Kidney (tissue), 14 donors: Measurements from ENCODE around the gene PRXL2A. TPM values are rescaled to one million over a fixed set of nuclear protein-coding genes. Genes with fewer than 3 reads are reported as not detected.

Source experiments
- DNase-seq, 5 donors: peaks; one replicate each; pipeline ENCODE4 v3.0.0-alpha.2; 2013 to 2020
- FAIRE-seq: peaks from 2 replicates; lab custom pipeline; 2012; peaks lifted over from hg19 to GRCh38; lab: Jason Lieb, UNC
- H3K27ac ChIP-seq, 2 donors: one replicate each; pipeline ENCODE4 v1.7.0; 2013; ENCODE audit warnings: low read depth in 2 of 2, low read length in 2 of 2, inconsistent platforms in 1 of 2
- H3K27me3 ChIP-seq: one replicate; pipeline ENCODE4 v1.7.1; 2013; ENCODE audit warnings: low read length, inconsistent platforms; ENCODE audit not compliant: control insufficient read depth, insufficient read depth
- H3K36me3 ChIP-seq, 3 donors: one replicate each; pipeline versions ENCODE4 v1.7.0 to v1.7.1; 2013; ENCODE audit warnings: low read length in 3 of 3, control low read depth in 1 of 3, inconsistent platforms in 1 of 3; ENCODE audit not compliant: insufficient read depth in 3 of 3, control insufficient read depth in 2 of 3
- H3K4me1 ChIP-seq, 3 donors: one replicate each; pipeline versions ENCODE4 v1.7.0 to v1.7.1; 2013; ENCODE audit warnings: low read length in 3 of 3, inconsistent platforms in 1 of 3, low read depth in 1 of 3; ENCODE audit not compliant: control insufficient read depth in 2 of 3, insufficient read depth in 2 of 3
- H3K4me3 ChIP-seq, 3 donors: one replicate each; pipeline versions ENCODE4 v1.7.0 to v1.8.1; 2013; ENCODE audit warnings: low read length in 3 of 3, control low read depth in 1 of 3, inconsistent platforms in 1 of 3
- H3K9ac ChIP-seq, 3 donors: one replicate each; pipeline versions ENCODE4 v1.7.0 to v1.7.1; 2013; ENCODE audit warnings: low read length in 3 of 3, control low read depth in 1 of 3, inconsistent platforms in 1 of 3
- H3K9me3 ChIP-seq, 3 donors: one replicate each; pipeline versions ENCODE4 v1.7.0 to v1.7.1; 2013; ENCODE audit warnings: low read length in 3 of 3, control low read depth in 1 of 3, inconsistent platforms in 1 of 3; ENCODE audit not compliant: control insufficient read depth in 2 of 3, insufficient read depth in 1 of 3
- CTCF ChIP-seq: IDR thresholded peaks from 3 replicates; pipeline ENCODE4 v1.5.1; 2012; ENCODE audit warnings: mild to moderate bottlenecking, moderate library complexity, borderline replicate concordance; ENCODE audit not compliant: insufficient read depth; ENCODE audit errors: extremely low read depth
- intact Hi-C: fragments of 100-400 bp; cut with DNase I; formaldehyde crosslinking; loops from one replicate; pipeline ENCODE4 v1.11.1; 2022
- polyA plus RNA-seq: library from polyadenylated mRNA; stranded (reverse); fragments of 350-450 nt; fragmentation: Illumina TruSeq; extraction: RNeasy Lipid Tissue Mini Kit (QIAGEN cat#74804); gene quantifications from one replicate; pipeline ENCODE4 v1.2.3, GENCODE V29; 2014; ENCODE audit warnings: low read depth, low replicate concordance; ENCODE audit not compliant: insufficient read depth
- total RNA-seq: library from RNA; stranded (reverse); fragmentation: NEBNext Ultra II Directional; extraction: Animal tissue kit (Norgen Biotek cat#: 25700); gene quantifications from one replicate; pipeline ENCODE4 v1.2.1, GENCODE V29; 2021
- donor health status: control.
- donor health status: control.
- donor health status: control.
- donor health status: control.
- donor health status: control.
- donor health status: DM: yes; HTN: yes; CAD: no.
- donor health status: Normal renal cell carcinoma (clear cell type).

PRXL2A gene
- total and polyA plus RNA-seq, 2 donors from 2014 or later, result 69.4 to 101 TPM

DNA sequence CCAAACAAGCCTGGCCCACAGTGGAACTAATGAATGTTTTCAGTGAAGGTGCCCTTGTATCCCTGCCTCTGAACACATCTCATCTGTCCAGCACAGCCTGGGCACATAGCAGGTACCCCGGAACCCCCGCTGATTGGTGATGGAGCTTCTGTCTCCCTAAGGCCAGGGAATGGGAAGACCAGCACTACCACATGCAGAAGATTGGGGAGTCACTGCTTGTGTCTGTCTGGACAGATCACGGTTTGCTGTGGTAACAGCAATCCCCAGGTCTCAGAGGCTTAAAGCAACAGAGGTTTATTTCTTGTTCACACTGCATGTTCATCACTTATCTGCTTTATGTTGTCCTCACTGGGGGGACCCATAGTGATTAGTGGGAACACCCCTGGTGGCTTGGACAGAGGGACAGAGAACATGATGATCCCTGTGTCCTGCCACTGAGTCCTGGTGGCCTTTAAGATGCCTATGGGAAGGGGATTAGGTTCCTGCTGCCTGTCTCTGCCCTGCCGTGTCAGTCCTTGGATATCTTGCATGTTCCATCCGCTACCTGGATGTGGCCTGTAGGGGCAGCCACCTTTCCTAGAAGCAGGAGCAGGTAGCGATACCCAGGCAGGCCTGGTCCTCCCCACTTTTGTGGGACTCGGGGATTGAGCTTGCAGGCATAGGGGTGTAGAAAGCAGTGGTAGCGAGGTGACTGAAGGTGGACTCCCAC is 49.4 kb downstream of the PRXL2A start:
- Histone ChIP-seq H3K27me3 (no peaks in the 10 kb centered on the region), H3K9me3 (no peaks in the 10 kb centered on the region), H3K36me3 (no peaks in the 10 kb centered on the region), H3K4me3 (peak overlapping the region in 1 of 3 donors; percentile 19), H3K9ac (peak overlapping the region in 1 of 3 donors; percentile 66), H3K4me1 (peaks cover 0 to 60% (median 57%) of the 10 kb centered on the region in 3 donors), H3K27ac (peak overlapping the region in 1 of 2 donors; percentile 39)
- intact Hi-C loops, result loop anchor here (5.0 kb wide), 1 partner anchor 45 kb away; no protein-coding TSS in a partner anchor
- peak in 1 of 5 donors; percentile 63 for DNase-seq
- no peak for TF ChIP-seq CTCF
- no peak for FAIRE-seq

DNA sequence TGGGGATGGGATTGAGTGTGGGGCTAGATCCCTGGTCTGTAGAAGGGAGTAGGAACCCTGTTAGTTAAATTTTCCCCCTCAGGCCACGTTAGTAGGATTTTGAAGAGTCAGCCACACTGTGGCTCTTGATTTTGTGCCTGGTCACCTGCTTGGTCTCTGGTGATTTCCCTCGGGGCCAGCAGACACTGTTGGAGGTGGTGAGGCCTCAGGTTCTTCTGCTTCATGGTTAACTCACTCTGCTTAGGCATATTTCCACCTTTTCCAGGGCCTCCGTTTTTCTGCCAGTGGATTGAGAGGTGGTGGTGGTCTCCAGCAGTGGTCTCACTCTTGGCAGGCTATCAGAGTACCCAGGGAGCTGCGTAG is 49.9 kb downstream of the PRXL2A start:
- no peak for FAIRE-seq
- no peaks in the 10 kb centered on the region for H3K36me3 ChIP-seq
- peaks cover 0 to 62% (median 60%) of the 10 kb centered on the region in 3 donors for H3K4me1 ChIP-seq
- H3K27me3 ChIP-seq, result no peaks in the 10 kb centered on the region
- peak in 1 of 5 donors; percentile 25 for DNase-seq
- no peaks in the 10 kb centered on the region for H3K9me3 ChIP-seq
- H3K27ac ChIP-seq, result peak overlapping the region in 1 of 2 donors; percentile 39
- H3K9ac ChIP-seq, result peak overlapping the region in 1 of 3 donors; percentile 66
- intact Hi-C loops, result loop anchor here (5.0 kb wide), 1 partner anchor 44 kb away; no protein-coding TSS in a partner anchor
- H3K4me3 ChIP-seq, result no peak overlapping the region
- no peak for TF ChIP-seq CTCF

DNA sequence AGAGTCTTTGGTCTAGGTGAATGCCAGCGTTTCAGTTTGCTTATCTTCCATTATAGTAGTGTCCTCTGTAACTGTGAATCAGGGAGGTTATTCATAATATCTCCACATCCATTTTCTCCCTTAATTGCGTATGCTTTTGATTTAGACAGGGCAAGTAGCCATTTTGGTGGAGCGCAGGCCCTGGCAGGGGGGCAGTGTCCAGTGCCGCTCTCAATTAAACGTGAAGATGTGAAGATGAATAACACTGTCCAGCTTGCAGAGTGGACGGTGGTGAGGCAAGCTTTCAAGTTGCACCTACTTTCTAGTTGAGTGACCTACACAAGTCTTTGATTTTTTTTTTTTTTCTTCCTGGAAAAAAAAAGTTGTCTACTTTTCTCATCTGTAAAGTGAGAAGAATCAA is 50.3 kb downstream of the PRXL2A start:
- FAIRE-seq (no peak), DNase-seq (no peak)
- intact Hi-C loops, result loop anchor here (5.0 kb wide), 1 partner anchor 44 kb away; no protein-coding TSS in a partner anchor
- peak overlapping the region in 1 of 3 donors; percentile 66 for H3K9ac ChIP-seq
- peaks cover 3 to 64% (median 60%) of the 10 kb centered on the region in 3 donors for H3K4me1 ChIP-seq
- H3K36me3 ChIP-seq, result no peaks in the 10 kb centered on the region
- no peaks in the 10 kb centered on the region for H3K27me3 ChIP-seq
- no peaks in the 10 kb centered on the region for H3K9me3 ChIP-seq
- peak overlapping the region; percentile 13 to 55 for H3K27ac ChIP-seq
- no peak overlapping the region for H3K4me3 ChIP-seq
- TF ChIP-seq CTCF, result no peak
